ENCODE data around the gene ADRB2.

ADRB2 gene

DNA sequence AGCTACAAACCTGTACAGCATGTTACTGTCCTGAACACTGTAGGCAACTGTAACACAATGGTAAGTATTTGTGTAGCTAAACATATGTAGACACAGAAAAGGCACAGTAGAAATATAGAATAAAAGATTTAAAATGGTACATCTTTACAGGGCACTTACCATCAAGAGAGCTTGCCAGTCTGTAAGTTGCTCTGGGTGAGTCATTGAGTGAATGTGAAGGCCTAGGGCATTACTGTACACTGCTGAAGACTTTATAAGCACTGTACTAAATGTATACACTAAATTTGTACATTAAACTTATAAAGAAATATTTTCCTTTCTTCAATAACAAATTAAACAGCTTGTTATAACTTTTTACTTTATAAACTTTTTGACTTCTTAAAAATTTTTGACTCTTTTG lies 20.5 kb downstream of the ADRB2 start:
- POLR2A ChIA-PET = no interaction called here
- no peak for DNase-seq (ENCODE audit: extremely low spot score)
- CTCF ChIA-PET = interaction anchor here (0.6 to 1.3 kb wide), 2 partner anchors 112 to 116 kb away, joined by 3 read pairs; no protein-coding TSS in a partner anchor

DNA sequence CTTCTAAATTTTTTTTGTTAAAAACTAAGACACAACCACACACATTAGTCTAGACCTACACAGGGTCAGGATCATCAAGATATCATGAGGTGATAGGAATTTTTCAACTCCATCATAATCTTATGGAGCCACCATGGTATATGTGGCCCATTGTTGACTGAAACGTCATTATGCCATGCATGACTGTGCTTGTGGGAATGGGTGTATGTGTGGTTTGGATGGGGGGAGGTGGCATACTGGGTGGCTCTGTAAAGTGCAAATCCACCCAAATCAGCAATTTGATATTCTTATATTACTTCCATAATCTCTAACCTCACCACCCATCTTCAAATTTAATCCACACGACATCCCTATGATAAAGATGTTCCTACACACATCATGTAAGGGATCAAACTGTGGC lies 21.0 kb downstream of the ADRB2 start:
- ChIA-PET CTCF (interaction anchor here (1.3 kb wide), 1 partner anchor 111 kb away, joined by 3 read pairs; no protein-coding TSS in a partner anchor), POLR2A (no interaction called here)
- no peak for DNase-seq (ENCODE audit: extremely low spot score)
- TF ChIP-seq SUZ12 (IDR thresholded peaks at IDR 0.05) = no peak
- no peak for TF ChIP-seq SP1 (IDR thresholded peaks at IDR 0.05)
- TF ChIP-seq, protein P1, sequence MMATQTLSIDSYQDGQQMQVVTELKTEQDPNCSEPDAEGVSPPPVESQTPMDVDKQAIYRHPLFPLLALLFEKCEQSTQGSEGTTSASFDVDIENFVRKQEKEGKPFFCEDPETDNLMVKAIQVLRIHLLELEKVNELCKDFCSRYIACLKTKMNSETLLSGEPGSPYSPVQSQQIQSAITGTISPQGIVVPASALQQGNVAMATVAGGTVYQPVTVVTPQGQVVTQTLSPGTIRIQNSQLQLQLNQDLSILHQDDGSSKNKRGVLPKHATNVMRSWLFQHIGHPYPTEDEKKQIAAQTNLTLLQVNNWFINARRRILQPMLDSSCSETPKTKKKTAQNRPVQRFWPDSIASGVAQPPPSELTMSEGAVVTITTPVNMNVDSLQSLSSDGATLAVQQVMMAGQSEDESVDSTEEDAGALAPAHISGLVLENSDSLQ (IDR thresholded peaks at IDR 0.05) = no peak
- TF ChIP-seq FOXM1 (IDR thresholded peaks at IDR 0.05; ENCODE audit: borderline replicate concordance) = no peak
- TF ChIP-seq NFRKB (IDR thresholded peaks at IDR 0.05) = no peak
- no peak for TF ChIP-seq FOXK2 (IDR thresholded peaks at IDR 0.05)
- TF ChIP-seq CTBP1 (IDR thresholded peaks at IDR 0.05; ENCODE audit: borderline replicate concordance) = no peak

More for the DNA sequence above, 20.5 kb downstream of the ADRB2 start:
- TF ChIP-seq ZNF384 (IDR thresholded peaks at IDR 0.05) (no peak), FOXK2 (IDR thresholded peaks at IDR 0.05) (no peak), BHLHE40 (IDR thresholded peaks at IDR 0.05; ENCODE audit: borderline replicate concordance) (no peak), HDGF (IDR thresholded peaks at IDR 0.05; ENCODE audit: borderline replicate concordance) (no peak), LEF1 (IDR thresholded peaks at IDR 0.05; ENCODE audit: borderline replicate concordance) (no peak), ARNT (IDR thresholded peaks at IDR 0.05) (no peak), L3MBTL2 (conservative IDR thresholded peaks at IDR 0.05) (no peak), TARDBP (IDR thresholded peaks at IDR 0.05) (no peak), NFRKB (IDR thresholded peaks at IDR 0.05) (no peak)
- TF ChIP-seq, protein P1 (IDR thresholded peaks at IDR 0.05) = no peak

DNA sequence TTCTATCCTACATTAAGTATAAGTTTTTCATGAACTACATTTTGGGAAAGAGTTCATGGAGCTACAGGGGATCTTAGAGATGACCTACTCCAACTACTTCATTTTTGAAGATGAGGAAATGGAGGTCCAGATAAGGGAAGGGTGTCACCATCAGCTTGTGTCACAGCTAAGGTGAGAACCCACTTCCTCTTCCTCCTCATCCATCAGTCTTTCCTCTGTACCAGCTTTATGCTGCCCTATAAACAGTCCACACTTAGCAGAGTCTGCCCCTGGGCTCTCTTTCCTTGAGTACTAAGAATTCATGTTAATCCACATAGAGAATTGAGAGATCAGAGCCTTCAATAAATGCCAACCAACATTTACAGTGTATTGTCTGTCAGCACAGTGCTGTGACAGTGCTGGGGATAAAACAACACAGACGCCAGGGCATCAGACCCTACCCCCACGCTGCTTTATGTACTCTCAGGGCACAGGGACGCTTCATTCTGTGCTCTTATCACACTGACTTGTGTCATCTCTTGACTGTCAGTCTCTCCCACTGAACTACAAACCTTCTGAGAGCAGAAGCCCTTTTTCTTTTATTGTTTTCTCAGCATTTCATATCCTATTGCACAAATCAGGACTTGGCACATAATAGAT lies 22.1 kb downstream of the ADRB2 start:
- no peak for DNase-seq (ENCODE audit: extremely low spot score)
- POLR2A ChIA-PET = no interaction called here
- CTCF ChIA-PET = no interaction called here
- TF ChIP-seq NFRKB (IDR thresholded peaks at IDR 0.05) = no peak
- no peak for TF ChIP-seq LEF1 (IDR thresholded peaks at IDR 0.05; ENCODE audit: borderline replicate concordance)
- TF ChIP-seq, protein P1 (IDR thresholded peaks at IDR 0.05) = no peak
- no peak for TF ChIP-seq FOXM1 (IDR thresholded peaks at IDR 0.05; ENCODE audit: borderline replicate concordance)
- TF ChIP-seq HDGF (IDR thresholded peaks at IDR 0.05; ENCODE audit: borderline replicate concordance) = no peak
- no peak for TF ChIP-seq SUZ12 (IDR thresholded peaks at IDR 0.05)
- no peak for TF ChIP-seq CTBP1 (IDR thresholded peaks at IDR 0.05; ENCODE audit: borderline replicate concordance)
- TF ChIP-seq ARNT (IDR thresholded peaks at IDR 0.05) = no peak
- TF ChIP-seq FOXK2 (IDR thresholded peaks at IDR 0.05) = no peak
- TF ChIP-seq SP1 (IDR thresholded peaks at IDR 0.05) = no peak
- no peak for TF ChIP-seq TARDBP (IDR thresholded peaks at IDR 0.05)
- no peak for TF ChIP-seq ZNF384 (IDR thresholded peaks at IDR 0.05)
- TF ChIP-seq L3MBTL2 (conservative IDR thresholded peaks at IDR 0.05) = no peak
- no peak for TF ChIP-seq BHLHE40 (IDR thresholded peaks at IDR 0.05; ENCODE audit: borderline replicate concordance)

DNA sequence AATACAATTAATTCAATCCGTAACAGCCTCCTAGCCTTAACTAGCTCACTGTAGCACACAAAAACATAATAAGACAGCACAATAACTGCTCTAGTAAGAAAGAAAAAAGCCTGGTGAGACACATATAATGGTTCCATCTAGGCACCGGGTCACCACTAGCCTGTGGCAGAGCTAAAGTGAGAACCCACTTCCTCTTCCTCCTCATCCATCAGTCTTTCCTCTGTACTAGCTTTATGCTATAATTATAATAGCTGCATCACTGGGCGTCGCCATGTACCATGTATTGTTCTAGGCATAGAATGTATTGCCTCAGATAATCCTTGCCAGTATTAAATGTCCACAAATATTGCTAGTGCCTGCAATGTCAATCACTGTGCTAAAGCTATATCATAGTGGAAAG lies 23.1 kb downstream of the ADRB2 start:
- ChIA-PET POLR2A (interaction anchor here (0.9 kb wide), 1 partner anchor 10 kb away, joined by 3 read pairs; no protein-coding TSS in a partner anchor), CTCF (interaction anchor here (1.2 kb wide), 1 partner anchor 29 kb away, joined by 4 read pairs; no protein-coding TSS in a partner anchor)
- no peak for DNase-seq (ENCODE audit: extremely low spot score)
- TF ChIP-seq FOXA1 (IDR thresholded peaks at IDR 0.05) (no peak), CTBP1 (IDR thresholded peaks at IDR 0.05; ENCODE audit: borderline replicate concordance) (no peak), SUZ12 (IDR thresholded peaks at IDR 0.05) (no peak), ZNF384 (IDR thresholded peaks at IDR 0.05) (no peak), LEF1 (IDR thresholded peaks at IDR 0.05; ENCODE audit: borderline replicate concordance) (no peak), BHLHE40 (IDR thresholded peaks at IDR 0.05; ENCODE audit: borderline replicate concordance) (no peak), ARNT (IDR thresholded peaks at IDR 0.05) (no peak), FOXM1 (IDR thresholded peaks at IDR 0.05; ENCODE audit: borderline replicate concordance) (no peak), NFRKB (IDR thresholded peaks at IDR 0.05) (no peak), FOXK2 (IDR thresholded peaks at IDR 0.05) (no peak), ELF4 (IDR thresholded peaks at IDR 0.05) (no peak), HDGF (IDR thresholded peaks at IDR 0.05; ENCODE audit: borderline replicate concordance) (no peak), L3MBTL2 (conservative IDR thresholded peaks at IDR 0.05) (no peak), TARDBP (IDR thresholded peaks at IDR 0.05) (no peak), SP1 (IDR thresholded peaks at IDR 0.05) (no peak)
- TF ChIP-seq, protein P1 (IDR thresholded peaks at IDR 0.05) = no peak

DNA sequence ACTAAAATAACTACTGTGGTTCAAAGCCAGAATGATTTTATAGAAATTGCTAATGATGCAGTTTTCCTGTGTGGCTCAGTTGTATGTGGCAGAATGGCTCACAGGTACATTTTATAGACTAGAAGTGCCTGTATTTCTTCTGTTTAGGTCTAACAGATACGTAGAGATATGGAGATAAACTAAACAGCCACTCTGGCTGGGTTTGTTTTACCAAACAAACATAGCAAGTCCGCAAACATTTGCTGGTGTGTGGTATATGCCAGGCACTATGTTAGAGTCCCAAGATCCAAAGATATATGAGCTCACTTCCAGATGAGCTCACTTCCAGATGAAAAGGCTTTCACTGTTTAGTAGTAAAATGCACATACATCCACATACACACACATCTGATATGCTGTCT lies 24.4 kb downstream of the ADRB2 start:
- TF ChIP-seq FOXK2 (IDR thresholded peaks at IDR 0.05) (no peak), FOXA1 (IDR thresholded peaks at IDR 0.05) (no peak), ELF4 (IDR thresholded peaks at IDR 0.05) (no peak), HDGF (IDR thresholded peaks at IDR 0.05; ENCODE audit: borderline replicate concordance) (no peak), CTBP1 (IDR thresholded peaks at IDR 0.05; ENCODE audit: borderline replicate concordance) (no peak), NFRKB (IDR thresholded peaks at IDR 0.05) (no peak), LEF1 (IDR thresholded peaks at IDR 0.05; ENCODE audit: borderline replicate concordance) (no peak), ARNT (IDR thresholded peaks at IDR 0.05) (no peak), BHLHE40 (IDR thresholded peaks at IDR 0.05; ENCODE audit: borderline replicate concordance) (no peak), ZNF384 (IDR thresholded peaks at IDR 0.05) (no peak), FOXM1 (IDR thresholded peaks at IDR 0.05; ENCODE audit: borderline replicate concordance) (no peak), SP1 (IDR thresholded peaks at IDR 0.05) (no peak), SUZ12 (IDR thresholded peaks at IDR 0.05) (no peak)
- POLR2A ChIA-PET = no interaction called here
- DNase-seq (ENCODE audit: extremely low spot score) = no peak
- CTCF ChIA-PET = no interaction called here
